Measurements from ENCODE around the gene FUT8.

DNA sequence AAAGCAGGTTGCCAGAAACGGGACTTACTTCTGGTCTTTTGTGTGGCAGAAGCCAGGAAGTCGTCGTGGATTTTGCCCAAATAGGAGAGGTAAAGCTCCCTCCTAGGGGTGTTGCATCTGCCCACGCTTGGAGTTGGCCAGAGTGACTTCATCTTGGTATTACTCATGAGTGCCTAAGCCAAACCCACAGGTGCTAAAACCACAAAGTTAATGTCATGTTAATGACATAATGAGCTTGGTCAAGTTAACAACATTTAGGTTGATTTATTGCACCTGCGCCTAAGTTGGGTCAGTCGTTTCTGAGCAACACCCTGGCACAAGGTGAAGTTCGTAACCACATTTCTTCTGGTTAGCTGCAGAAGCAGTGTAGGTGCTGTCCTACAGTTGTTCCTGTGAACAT is 225.2 kb downstream of the FUT8 start:
- TF ChIP-seq RBBP5 (IDR thresholded peaks at IDR 0.05; ENCODE audit: borderline replicate concordance, low read depth, low read length), result no peak
- TF ChIP-seq CBX5 (IDR thresholded peaks at IDR 0.05; ENCODE audit: low read depth, low read length), result no peak
- no peak for TF ChIP-seq CTCF (IDR thresholded peaks at IDR 0.05; ENCODE audit: control extremely low read depth in 1 of 3, insufficient read depth in 1 of 3, low read depth in 1 of 3, low read length in 3 of 3)
- TF ChIP-seq EGR1 (IDR thresholded peaks at IDR 0.05; ENCODE audit: borderline replicate concordance, low read depth, low read length), result no peak
- TF ChIP-seq SIN3A (conservative IDR thresholded peaks at IDR 0.05 in 1 of 2, IDR thresholded peaks at IDR 0.05 in 1 of 2; ENCODE audit: low read depth in 1 of 2, low read length in 2 of 2), result no peak
- no peak for TF ChIP-seq KDM4A (IDR thresholded peaks at IDR 0.05; ENCODE audit: low read depth, low read length, severe bottlenecking)
- TF ChIP-seq JUN (IDR thresholded peaks at IDR 0.05; ENCODE audit: low read depth, low read length), result no peak
- TF ChIP-seq SP1 (IDR thresholded peaks at IDR 0.05; ENCODE audit: low read depth, low read length), result no peak

Measured in H1 (cell line).